ENCODE data around the gene EMP2. TPM values are rescaled to one million over a fixed set of nuclear protein-coding genes. Genes with fewer than 3 reads are reported as not detected.
A peak's percentile ranks its signal among the peaks of the same experiment; 100 is the strongest.

EMP2 gene
- total and polyA plus RNA-seq, 4 donors: 74.3 to 286 (median 117) TPM

DNA sequence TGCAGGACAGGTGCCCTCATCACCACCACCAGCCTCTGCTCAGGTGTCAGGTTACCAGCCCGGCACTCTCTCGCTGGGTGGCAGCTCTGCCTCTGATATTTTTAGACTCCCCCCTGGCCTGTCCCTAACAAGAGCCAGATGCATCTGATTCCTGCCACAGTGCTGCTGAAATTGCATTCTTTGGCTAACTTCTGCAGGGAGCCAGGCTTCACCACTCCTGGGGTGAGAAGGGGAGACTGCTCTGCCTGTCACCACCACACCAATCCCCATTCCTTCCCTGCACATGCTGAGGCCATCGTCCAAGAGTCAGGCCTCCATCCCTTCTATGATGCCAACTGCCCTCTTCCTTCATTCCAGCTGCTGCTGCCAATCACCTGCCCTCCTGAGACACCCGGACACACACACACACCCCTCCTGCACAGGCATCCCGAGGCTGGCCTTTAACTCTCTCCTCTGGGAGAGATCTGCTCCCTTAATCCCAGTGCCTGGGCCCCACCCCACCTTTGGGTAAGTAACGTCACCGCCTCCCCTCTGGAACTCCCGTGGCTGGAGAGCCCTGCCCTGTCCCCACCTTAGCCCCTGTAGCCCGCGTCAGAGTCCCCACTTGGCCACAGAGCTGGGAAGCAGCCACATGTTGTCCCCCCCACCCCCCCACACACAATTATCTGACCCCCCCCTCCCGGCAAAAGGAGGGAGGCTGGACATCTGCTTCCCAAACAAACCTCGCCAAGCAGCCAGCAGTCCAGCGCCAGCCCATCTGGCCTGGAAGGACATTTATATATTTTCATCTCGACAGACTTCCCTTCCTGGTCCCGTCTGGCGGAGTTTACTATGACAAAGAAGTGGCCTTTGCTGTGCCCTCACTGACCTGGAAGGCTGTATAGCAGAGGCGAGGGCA, 2.8 kb downstream of the EMP2 start:
- H3K4me3 ChIP-seq: peak overlapping the region; percentile 25
- peak overlapping the region; percentile 66 to 95 for H3K27ac ChIP-seq (ENCODE audit: low read depth in 1 of 2, low read length in 1 of 2)
- TF ChIP-seq, protein P1, sequence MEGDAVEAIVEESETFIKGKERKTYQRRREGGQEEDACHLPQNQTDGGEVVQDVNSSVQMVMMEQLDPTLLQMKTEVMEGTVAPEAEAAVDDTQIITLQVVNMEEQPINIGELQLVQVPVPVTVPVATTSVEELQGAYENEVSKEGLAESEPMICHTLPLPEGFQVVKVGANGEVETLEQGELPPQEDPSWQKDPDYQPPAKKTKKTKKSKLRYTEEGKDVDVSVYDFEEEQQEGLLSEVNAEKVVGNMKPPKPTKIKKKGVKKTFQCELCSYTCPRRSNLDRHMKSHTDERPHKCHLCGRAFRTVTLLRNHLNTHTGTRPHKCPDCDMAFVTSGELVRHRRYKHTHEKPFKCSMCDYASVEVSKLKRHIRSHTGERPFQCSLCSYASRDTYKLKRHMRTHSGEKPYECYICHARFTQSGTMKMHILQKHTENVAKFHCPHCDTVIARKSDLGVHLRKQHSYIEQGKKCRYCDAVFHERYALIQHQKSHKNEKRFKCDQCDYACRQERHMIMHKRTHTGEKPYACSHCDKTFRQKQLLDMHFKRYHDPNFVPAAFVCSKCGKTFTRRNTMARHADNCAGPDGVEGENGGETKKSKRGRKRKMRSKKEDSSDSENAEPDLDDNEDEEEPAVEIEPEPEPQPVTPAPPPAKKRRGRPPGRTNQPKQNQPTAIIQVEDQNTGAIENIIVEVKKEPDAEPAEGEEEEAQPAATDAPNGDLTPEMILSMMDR (IDR thresholded peaks at IDR 0.05; ENCODE audit: control extremely low read depth, extremely low read depth): no peak
- DNase-seq: peak in 1 of 3 donors; percentile 23
- ATAC-seq (ENCODE audit: insufficient read depth, low FRiP score): no peak
- no peak overlapping the region for H3K9ac ChIP-seq (ENCODE audit: insufficient read depth in 1 of 2, low read length in 2 of 2)
- 32 to 60% methylated on average over 17 of the region's 17 CpGs for WGBS, 2 donors
- H3K27me3 ChIP-seq (ENCODE audit: control insufficient read depth in 3 of 3, insufficient read depth in 3 of 3, low read length in 2 of 3): no peaks in the 10 kb centered on the region
- H3K36me3 ChIP-seq (ENCODE audit: control insufficient read depth in 4 of 4, insufficient read depth in 4 of 4, low read length in 4 of 4): peaks cover 0 to 2% (median 0%) of the 10 kb centered on the region in 4 donors
- peaks cover 9 to 36% (median 20%) of the 10 kb centered on the region in 5 donors for H3K4me1 ChIP-seq (ENCODE audit: control insufficient read depth in 5 of 5, insufficient read depth in 5 of 5, low read length in 5 of 5)
- H3K9me3 ChIP-seq (ENCODE audit: control insufficient read depth in 4 of 4, insufficient read depth in 3 of 4, low read length in 3 of 4): peaks cover 0 to 2% (median 0%) of the 10 kb centered on the region in 4 donors

DNA sequence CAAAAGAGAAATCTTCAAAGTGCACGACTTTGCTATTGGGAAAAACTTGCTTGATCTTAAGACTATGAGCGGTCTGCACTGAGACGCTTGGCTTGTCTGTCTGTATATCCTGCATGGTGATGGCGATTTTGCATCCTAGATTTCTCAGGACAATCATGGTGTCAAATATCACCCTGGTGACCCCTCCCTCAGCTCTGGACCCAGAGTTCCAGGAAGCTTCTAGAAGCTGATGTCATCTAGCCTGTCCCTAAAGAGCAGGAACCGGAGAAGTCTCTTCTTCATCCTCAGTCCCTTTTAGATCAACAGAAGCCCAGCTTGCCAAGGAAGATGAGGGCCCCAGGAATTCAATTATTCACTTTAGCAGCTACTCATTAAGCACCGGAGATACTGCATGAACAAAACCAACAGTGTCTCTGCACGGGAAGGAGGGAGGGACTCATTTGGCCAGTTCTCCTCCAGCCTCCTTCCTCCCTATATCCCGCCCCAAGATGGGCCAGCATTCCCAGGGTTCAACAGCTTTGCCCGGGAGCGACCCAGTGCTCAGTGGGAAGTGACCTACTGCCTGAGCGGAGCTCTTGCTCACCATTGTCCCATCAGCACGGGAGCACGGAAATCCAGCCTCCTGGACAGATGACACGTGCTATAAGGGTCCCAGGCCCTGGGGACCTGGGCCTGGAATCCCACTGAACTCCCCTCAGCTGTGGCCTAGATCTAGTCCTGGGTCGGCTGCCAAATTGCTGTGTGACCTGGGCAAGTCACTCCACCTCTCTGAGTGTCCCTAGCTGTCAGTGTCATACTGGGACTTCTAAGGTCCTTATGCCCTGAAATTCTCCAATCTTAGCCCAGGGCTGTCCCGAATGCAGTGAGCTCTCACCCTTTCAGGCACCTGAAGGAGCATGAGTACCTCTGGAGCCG, 3.8 kb downstream of the EMP2 start:
- H3K36me3 ChIP-seq (ENCODE audit: control insufficient read depth in 4 of 4, insufficient read depth in 4 of 4, low read length in 4 of 4): peaks cover 0 to 2% (median 0%) of the 10 kb centered on the region in 4 donors
- H3K4me1 ChIP-seq (ENCODE audit: control insufficient read depth in 5 of 5, insufficient read depth in 5 of 5, low read length in 5 of 5): peaks cover 9 to 36% (median 20%) of the 10 kb centered on the region in 5 donors
- peaks cover 0 to 2% (median 0%) of the 10 kb centered on the region in 4 donors for H3K9me3 ChIP-seq (ENCODE audit: control insufficient read depth in 4 of 4, insufficient read depth in 3 of 4, low read length in 3 of 4)
- H3K27ac ChIP-seq (ENCODE audit: low read depth in 1 of 2, low read length in 1 of 2): peak overlapping the region; percentile 66 to 89
- DNase-seq: peak in 2 of 3 donors; percentile 14 to 41
- no peak overlapping the region for H3K9ac ChIP-seq (ENCODE audit: insufficient read depth in 1 of 2, low read length in 2 of 2)
- H3K4me3 ChIP-seq: no peak overlapping the region
- no peaks in the 10 kb centered on the region for H3K27me3 ChIP-seq (ENCODE audit: control insufficient read depth in 3 of 3, insufficient read depth in 3 of 3, low read length in 2 of 3)
- ATAC-seq (ENCODE audit: insufficient read depth, low FRiP score): no peak
- TF ChIP-seq, protein P1 (IDR thresholded peaks at IDR 0.05; ENCODE audit: control extremely low read depth, extremely low read depth): no peak
- WGBS, 2 donors: 47 to 70% methylated on average over 17 of the region's 17 CpGs

DNA sequence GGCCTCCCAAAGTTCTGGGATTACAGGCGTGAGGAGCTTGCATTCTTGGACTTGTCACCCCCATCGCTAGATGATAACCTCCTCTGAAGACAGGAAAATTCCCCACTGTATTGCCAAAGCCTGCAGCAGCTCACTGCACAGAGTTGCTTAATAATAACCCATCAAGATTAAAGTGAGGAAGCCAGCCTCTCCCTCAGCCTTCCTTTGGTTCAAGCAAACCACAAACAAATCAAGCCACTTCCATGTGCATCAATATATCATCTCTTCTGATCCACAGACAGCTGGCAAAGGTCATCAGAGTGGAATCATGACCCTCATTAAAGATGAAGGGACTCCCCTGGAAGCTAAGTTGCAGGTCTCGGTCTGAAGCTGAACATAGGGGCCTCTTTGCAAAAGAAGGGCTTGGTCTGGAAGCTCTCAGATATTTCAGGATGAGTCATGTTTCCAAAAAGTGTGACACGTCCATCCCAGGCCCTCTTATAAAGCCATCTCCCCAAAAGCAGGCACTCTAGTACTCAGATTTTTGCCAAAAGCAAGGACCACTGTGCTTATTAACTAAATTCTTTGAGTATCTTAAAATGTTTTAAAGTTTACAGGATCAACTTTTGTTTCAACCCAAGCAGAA, 4.8 kb downstream of the EMP2 start:
- no peaks in the 10 kb centered on the region for H3K27me3 ChIP-seq (ENCODE audit: control insufficient read depth in 3 of 3, insufficient read depth in 3 of 3, low read length in 2 of 3)
- peaks cover 0 to 2% (median 0%) of the 10 kb centered on the region in 4 donors for H3K9me3 ChIP-seq (ENCODE audit: control insufficient read depth in 4 of 4, insufficient read depth in 3 of 4, low read length in 3 of 4)
- 34 to 43% methylated on average over 4 of the region's 4 CpGs for WGBS, 2 donors
- H3K36me3 ChIP-seq (ENCODE audit: control insufficient read depth in 4 of 4, insufficient read depth in 4 of 4, low read length in 4 of 4): peaks cover 0 to 2% (median 0%) of the 10 kb centered on the region in 4 donors
- peak overlapping the region in 1 of 2 donors; percentile 74 for H3K27ac ChIP-seq (ENCODE audit: low read depth in 1 of 2, low read length in 1 of 2)
- H3K4me3 ChIP-seq: no peak overlapping the region
- TF ChIP-seq, protein P1 (IDR thresholded peaks at IDR 0.05; ENCODE audit: control extremely low read depth, extremely low read depth): no peak
- H3K9ac ChIP-seq (ENCODE audit: insufficient read depth in 1 of 2, low read length in 2 of 2): no peak overlapping the region
- no peak for ATAC-seq (ENCODE audit: insufficient read depth, low FRiP score)
- H3K4me1 ChIP-seq (ENCODE audit: control insufficient read depth in 5 of 5, insufficient read depth in 5 of 5, low read length in 5 of 5): peaks cover 9 to 29% (median 16%) of the 10 kb centered on the region in 5 donors
- peak in 1 of 3 donors; percentile 18 for DNase-seq
